ENCODE results near the gene HPS4.
"Not testable (repeated sequence)": the region's sequence is repeated elsewhere in the genome, so short reads cannot be mapped to it uniquely, and the experiment has no call there.

The HPS4 gene

GRCh38 chr22:26446808-26447515, 36.6 kb downstream of the HPS4 start:
- no peak overlapping the region for H3K27ac ChIP-seq (ENCODE audit: insufficient read depth, low read length, poor library complexity, severe bottlenecking)
- no peak for DNase-seq
- no peak overlapping the region for H3K4me3 ChIP-seq (ENCODE audit: insufficient read depth, low read depth, low read length, poor library complexity, severe bottlenecking)
- no peaks in the 10 kb centered on the region for H3K27me3 ChIP-seq (replicated peaks; ENCODE audit: control insufficient read depth, insufficient read depth, low read length, poor library complexity, severe bottlenecking)
- peaks cover 11% of the 10 kb centered on the region for H3K36me3 ChIP-seq (ENCODE audit: control insufficient read depth, insufficient read depth, low read length)
- no peaks in the 10 kb centered on the region for H3K9me3 ChIP-seq (ENCODE audit: control insufficient read depth, low read length)
- no peaks in the 10 kb centered on the region for H3K4me1 ChIP-seq (ENCODE audit: control insufficient read depth, insufficient read depth, low read length, poor library complexity, severe bottlenecking)

GRCh38 chr22:26445577-26446275, 37.9 kb downstream of the HPS4 start:
- Histone ChIP-seq H3K27me3 (replicated peaks; ENCODE audit: control insufficient read depth, insufficient read depth, low read length, poor library complexity, severe bottlenecking) (no peaks in the 10 kb centered on the region), H3K9me3 (ENCODE audit: control insufficient read depth, low read length) (no peaks in the 10 kb centered on the region)
- DNase-seq = no peak

DNA sequence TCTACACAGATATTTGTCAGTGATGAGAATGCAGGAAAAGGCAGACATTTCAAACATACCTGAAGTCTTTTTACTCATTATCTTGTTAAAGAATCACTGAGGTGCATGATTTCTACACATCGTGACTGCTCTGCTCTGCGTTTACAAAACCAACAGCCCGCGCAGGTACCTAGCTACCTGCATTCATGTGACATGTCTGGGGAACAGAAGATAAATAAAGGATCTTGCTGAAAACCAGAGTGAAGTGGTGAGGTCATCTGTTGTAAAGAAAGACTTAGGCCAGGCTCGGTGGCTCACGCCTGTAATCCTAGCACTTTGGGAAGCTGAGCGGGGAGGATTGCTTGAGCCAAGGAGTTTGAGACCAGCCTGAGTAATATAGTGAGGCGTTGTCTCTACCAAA, 38.8 kb downstream of the HPS4 start:
- no peaks in the 10 kb centered on the region for H3K9me3 ChIP-seq (ENCODE audit: control insufficient read depth, low read length)
- H3K4me1 ChIP-seq (ENCODE audit: control insufficient read depth, insufficient read depth, low read length, poor library complexity, severe bottlenecking) = no peaks in the 10 kb centered on the region
- no peak for DNase-seq
- no peak overlapping the region for H3K4me3 ChIP-seq (ENCODE audit: insufficient read depth, low read depth, low read length, poor library complexity, severe bottlenecking)
- no peaks in the 10 kb centered on the region for H3K36me3 ChIP-seq (ENCODE audit: control insufficient read depth, insufficient read depth, low read length)
- no peaks in the 10 kb centered on the region for H3K27me3 ChIP-seq (replicated peaks; ENCODE audit: control insufficient read depth, insufficient read depth, low read length, poor library complexity, severe bottlenecking)
- H3K27ac ChIP-seq (ENCODE audit: insufficient read depth, low read length, poor library complexity, severe bottlenecking) = no peak overlapping the region

More at GRCh38 chr22:26445577-26446275, 37.9 kb downstream of the HPS4 start:
- Histone ChIP-seq H3K4me3 (ENCODE audit: insufficient read depth, low read depth, low read length, poor library complexity, severe bottlenecking) (no peak overlapping the region), H3K27ac (ENCODE audit: insufficient read depth, low read length, poor library complexity, severe bottlenecking) (no peak overlapping the region), H3K4me1 (ENCODE audit: control insufficient read depth, insufficient read depth, low read length, poor library complexity, severe bottlenecking) (no peaks in the 10 kb centered on the region), H3K36me3 (ENCODE audit: control insufficient read depth, insufficient read depth, low read length) (no peaks in the 10 kb centered on the region)

DNA sequence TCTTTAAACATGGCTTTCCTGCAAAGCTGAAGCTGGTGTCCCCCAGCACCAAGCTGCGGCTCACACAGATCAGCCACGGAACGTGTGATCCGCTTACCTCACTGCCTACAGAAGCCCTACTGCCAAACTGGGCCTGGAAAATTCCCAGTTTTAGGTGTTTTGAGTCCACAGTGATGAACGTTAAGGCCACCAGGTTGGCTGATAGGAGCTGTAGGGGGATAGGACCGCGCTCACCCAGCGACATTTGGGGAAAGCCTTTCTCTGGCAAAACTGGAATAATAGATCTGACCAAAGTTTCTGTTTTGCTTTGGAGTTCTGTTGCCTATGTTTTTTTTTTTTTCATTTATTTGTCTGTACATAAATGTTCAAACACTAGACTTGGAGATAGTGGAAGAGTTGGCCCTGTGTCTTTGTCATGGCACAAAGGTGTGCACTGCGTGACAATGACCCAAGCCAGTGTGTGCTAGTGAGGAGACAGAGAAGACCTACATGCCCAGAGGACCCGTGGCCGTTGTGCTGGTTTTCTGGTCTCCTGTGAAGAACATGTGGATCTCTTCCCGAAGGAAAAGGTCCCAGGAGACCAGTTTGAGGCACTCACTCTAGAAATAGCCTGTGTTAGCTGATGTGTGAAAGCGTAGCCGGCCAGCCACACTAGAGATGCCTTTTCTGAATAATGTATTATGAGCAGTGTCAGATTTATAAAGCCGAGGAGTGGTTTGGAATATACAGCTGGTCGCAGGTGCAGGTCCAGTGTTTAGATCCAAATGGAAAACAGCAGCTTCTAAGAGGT, 39.5 kb downstream of the HPS4 start:
- no peaks in the 10 kb centered on the region for H3K9me3 ChIP-seq (ENCODE audit: control insufficient read depth, low read length)
- no peaks in the 10 kb centered on the region for H3K36me3 ChIP-seq (ENCODE audit: control insufficient read depth, insufficient read depth, low read length)
- no peak for DNase-seq
- H3K4me3 ChIP-seq (ENCODE audit: insufficient read depth, low read depth, low read length, poor library complexity, severe bottlenecking) = no peak overlapping the region
- no peaks in the 10 kb centered on the region for H3K27me3 ChIP-seq (replicated peaks; ENCODE audit: control insufficient read depth, insufficient read depth, low read length, poor library complexity, severe bottlenecking)
- H3K4me1 ChIP-seq (ENCODE audit: control insufficient read depth, insufficient read depth, low read length, poor library complexity, severe bottlenecking) = no peaks in the 10 kb centered on the region
- no peak overlapping the region for H3K27ac ChIP-seq (ENCODE audit: insufficient read depth, low read length, poor library complexity, severe bottlenecking)

DNA sequence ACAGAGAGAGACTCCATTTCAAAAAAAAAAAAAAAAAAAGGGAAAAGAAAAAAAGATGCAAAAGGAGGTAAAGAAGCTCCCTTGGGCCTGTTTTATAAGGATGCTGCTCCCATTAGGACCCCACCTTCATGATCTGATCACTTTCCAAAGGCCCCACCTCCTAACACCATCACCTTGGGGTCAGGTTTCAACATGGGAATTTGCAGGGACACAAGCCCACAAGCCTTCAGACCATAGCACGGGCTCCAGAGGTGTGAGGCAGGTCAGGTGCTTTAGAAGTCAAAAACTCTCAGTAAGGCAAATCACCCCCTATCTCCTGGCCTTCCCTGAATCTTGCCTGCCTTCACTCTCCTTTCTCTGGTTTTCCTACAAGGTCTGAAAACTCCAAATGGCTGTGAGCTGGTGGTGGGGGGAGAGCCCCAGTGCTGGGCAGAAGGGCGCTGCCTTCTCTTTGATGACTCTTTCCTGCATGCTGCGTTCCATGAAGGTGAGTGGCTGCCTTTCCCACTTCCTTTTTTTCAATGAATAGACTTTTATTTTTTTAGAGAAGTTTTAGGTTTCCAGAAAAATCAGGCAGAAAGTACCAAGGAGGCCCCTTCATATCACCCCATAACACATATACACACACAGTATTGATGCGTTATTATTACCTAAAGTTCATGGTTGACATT, 41.4 kb downstream of the HPS4 start:
- Histone ChIP-seq H3K27me3 (replicated peaks; ENCODE audit: control insufficient read depth, insufficient read depth, low read length, poor library complexity, severe bottlenecking) (no peaks in the 10 kb centered on the region), H3K36me3 (ENCODE audit: control insufficient read depth, insufficient read depth, low read length) (no peaks in the 10 kb centered on the region), H3K4me3 (ENCODE audit: insufficient read depth, low read depth, low read length, poor library complexity, severe bottlenecking) (no peak overlapping the region), H3K27ac (ENCODE audit: insufficient read depth, low read length, poor library complexity, severe bottlenecking) (no peak overlapping the region), H3K4me1 (ENCODE audit: control insufficient read depth, insufficient read depth, low read length, poor library complexity, severe bottlenecking) (no peaks in the 10 kb centered on the region), H3K9me3 (ENCODE audit: control insufficient read depth, low read length) (no peaks in the 10 kb centered on the region)
- no peak for DNase-seq

DNA sequence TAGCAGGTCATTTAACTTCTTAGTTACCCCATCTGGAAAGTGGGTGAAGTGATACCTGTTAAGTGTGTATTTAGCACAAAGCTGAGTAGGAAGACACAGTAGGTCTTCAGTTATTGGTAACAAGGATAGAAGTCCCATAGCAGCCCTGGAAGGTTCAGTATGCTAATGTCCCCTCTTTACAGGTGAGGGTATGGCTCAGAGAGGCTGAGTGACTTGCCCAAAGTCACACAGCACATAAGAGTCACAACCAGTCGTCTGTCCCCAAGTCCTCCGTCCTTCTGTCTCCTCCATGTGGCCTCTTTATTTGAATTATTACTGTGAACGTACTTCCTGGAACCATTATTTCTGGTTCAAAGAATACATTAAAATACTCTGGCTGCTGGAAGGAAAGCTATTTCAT, 44.0 kb downstream of the HPS4 start:
- no peak for DNase-seq
- Histone ChIP-seq H3K27me3 (replicated peaks; ENCODE audit: control insufficient read depth, insufficient read depth, low read length, poor library complexity, severe bottlenecking) (no peaks in the 10 kb centered on the region), H3K27ac (ENCODE audit: insufficient read depth, low read length, poor library complexity, severe bottlenecking) (no peak overlapping the region), H3K9me3 (ENCODE audit: control insufficient read depth, low read length) (no peaks in the 10 kb centered on the region), H3K4me1 (ENCODE audit: control insufficient read depth, insufficient read depth, low read length, poor library complexity, severe bottlenecking) (no peaks in the 10 kb centered on the region), H3K36me3 (ENCODE audit: control insufficient read depth, insufficient read depth, low read length) (peaks cover 6% of the 10 kb centered on the region), H3K4me3 (ENCODE audit: insufficient read depth, low read depth, low read length, poor library complexity, severe bottlenecking) (no peak overlapping the region)

GRCh38 chr22:26438776-26439175, 44.8 kb downstream of the HPS4 start:
- DNase-seq; H3K36me3 ChIP-seq (ENCODE audit: control insufficient read depth, insufficient read depth, low read length); H3K4me1 ChIP-seq (ENCODE audit: control insufficient read depth, insufficient read depth, low read length, poor library complexity, severe bottlenecking); H3K4me3 ChIP-seq (ENCODE audit: insufficient read depth, low read depth, low read length, poor library complexity, severe bottlenecking); H3K27me3 ChIP-seq (replicated peaks; ENCODE audit: control insufficient read depth, insufficient read depth, low read length, poor library complexity, severe bottlenecking); H3K27ac ChIP-seq (ENCODE audit: insufficient read depth, low read length, poor library complexity, severe bottlenecking); H3K9me3 ChIP-seq (ENCODE audit: control insufficient read depth, low read length): not testable (repeated sequence)

DNA sequence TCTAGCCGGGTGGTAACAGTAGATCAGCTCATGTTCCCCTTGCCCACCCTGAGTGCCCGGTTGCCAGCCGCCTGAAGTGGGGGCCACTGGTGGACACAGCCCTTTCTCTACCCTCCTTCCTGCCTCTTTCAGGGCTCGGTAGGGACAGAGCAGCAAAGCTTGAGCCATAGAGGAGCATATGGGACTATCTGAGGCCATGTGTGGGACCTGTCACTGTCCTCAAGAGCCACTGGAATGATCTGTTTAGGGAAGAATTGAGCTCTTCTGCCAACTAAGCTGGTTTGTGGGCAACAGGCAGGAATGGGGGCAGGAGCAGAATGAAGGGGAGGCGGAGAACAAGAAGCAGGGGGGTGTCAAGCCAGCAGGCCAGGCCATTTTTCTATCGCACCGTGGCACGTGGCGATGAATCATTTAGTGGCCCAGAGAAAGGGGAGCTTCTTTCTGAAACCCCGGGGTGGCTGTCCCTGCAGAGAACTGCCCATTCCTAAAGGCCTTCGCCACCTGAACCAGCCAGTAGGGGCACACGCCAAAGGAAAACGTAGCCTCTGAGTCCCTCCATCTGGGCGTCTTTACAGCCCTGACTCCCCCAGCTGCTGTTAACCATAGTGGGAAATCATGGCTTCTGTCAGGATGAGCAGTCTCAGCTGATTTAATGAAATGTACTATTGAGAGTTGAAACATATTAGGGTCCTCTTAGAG, 45.7 kb downstream of the HPS4 start:
- no peak overlapping the region for H3K27ac ChIP-seq (ENCODE audit: insufficient read depth, low read length, poor library complexity, severe bottlenecking)
- no peak for DNase-seq
- no peak overlapping the region for H3K4me3 ChIP-seq (ENCODE audit: insufficient read depth, low read depth, low read length, poor library complexity, severe bottlenecking)
- H3K9me3 ChIP-seq (ENCODE audit: control insufficient read depth, low read length) = no peaks in the 10 kb centered on the region
- peaks cover 6% of the 10 kb centered on the region for H3K36me3 ChIP-seq (ENCODE audit: control insufficient read depth, insufficient read depth, low read length)
- no peaks in the 10 kb centered on the region for H3K27me3 ChIP-seq (replicated peaks; ENCODE audit: control insufficient read depth, insufficient read depth, low read length, poor library complexity, severe bottlenecking)
- no peaks in the 10 kb centered on the region for H3K4me1 ChIP-seq (ENCODE audit: control insufficient read depth, insufficient read depth, low read length, poor library complexity, severe bottlenecking)

DNA sequence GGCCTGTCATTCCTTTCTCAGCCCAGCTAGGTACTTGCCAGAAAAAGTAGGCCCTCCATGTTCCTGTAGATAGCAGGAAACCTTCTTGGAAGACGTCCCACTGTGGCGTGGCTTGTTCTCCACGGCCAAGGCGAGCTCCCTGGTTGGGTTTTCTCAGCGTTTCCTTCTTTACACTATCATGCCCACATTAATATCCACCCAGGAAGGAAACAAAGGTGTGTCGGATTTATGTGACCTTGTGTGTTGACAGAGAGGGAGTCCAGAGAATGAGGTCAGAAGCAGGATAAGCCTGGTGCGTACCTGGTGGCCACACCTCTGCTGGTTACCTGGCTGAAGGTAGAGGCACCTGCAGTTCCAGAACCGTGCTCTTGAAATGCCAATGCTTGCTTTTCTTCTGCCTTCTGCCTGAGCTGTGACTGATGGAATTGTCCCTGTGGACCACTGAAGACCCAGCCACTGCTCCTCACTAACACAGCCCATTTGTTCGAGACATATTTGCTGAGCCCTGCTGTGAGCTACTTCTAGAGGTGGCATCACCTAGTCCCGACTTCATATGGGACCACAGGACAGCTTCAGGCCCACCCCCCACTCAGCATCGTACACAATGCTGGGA, 46.6 kb downstream of the HPS4 start:
- DNase-seq = no peak
- no peaks in the 10 kb centered on the region for H3K4me1 ChIP-seq (ENCODE audit: control insufficient read depth, insufficient read depth, low read length, poor library complexity, severe bottlenecking)
- H3K4me3 ChIP-seq (ENCODE audit: insufficient read depth, low read depth, low read length, poor library complexity, severe bottlenecking) = no peak overlapping the region
- H3K27me3 ChIP-seq (replicated peaks; ENCODE audit: control insufficient read depth, insufficient read depth, low read length, poor library complexity, severe bottlenecking) = no peaks in the 10 kb centered on the region
- no peaks in the 10 kb centered on the region for H3K9me3 ChIP-seq (ENCODE audit: control insufficient read depth, low read length)
- H3K36me3 ChIP-seq (ENCODE audit: control insufficient read depth, insufficient read depth, low read length) = peaks cover 6% of the 10 kb centered on the region
- no peak overlapping the region for H3K27ac ChIP-seq (ENCODE audit: insufficient read depth, low read length, poor library complexity, severe bottlenecking)

All from effector memory CD4-positive, alpha-beta T cell (primary cell).